Cardiac fibroblast (primary cell): ENCODE data around the gene ARHGEF33.

Experiments used
- DNase-seq, 2 donors: peaks; one replicate each; pipeline versions ENCODE4 v3.0.0 to v3.0.0-alpha.2; 2010; ENCODE audit warnings: low read depth in 2 of 2
- H3K4me3 ChIP-seq, 2 donors: replicated peaks in 1 of 2; 1 replicate in 1 of 2; 2 replicates in 1 of 2; pipeline ENCODE4 v1.5.1; 2011; ENCODE audit warnings: low read depth in 2 of 2, low read length in 2 of 2, mild to moderate bottlenecking in 2 of 2, moderate library complexity in 1 of 2
- CTCF ChIP-seq: IDR thresholded peaks from one replicate; pipeline ENCODE4 v1.5.1; 2011; ENCODE audit warnings: low read depth, mild to moderate bottlenecking, low read length, inconsistent platforms

Gene ARHGEF33

GRCh38 chr2:38948995-38949394 lies 59.3 kb downstream of the ARHGEF33 start:
- no peak for TF ChIP-seq CTCF
- no peak for DNase-seq
- no peak overlapping the region for H3K4me3 ChIP-seq

GRCh38 chr2:38951766-38952165 lies 62.1 kb downstream of the ARHGEF33 start:
- H3K4me3 ChIP-seq: no peak overlapping the region
- DNase-seq: no peak
- TF ChIP-seq CTCF: no peak

- no peak for TF ChIP-seq CTCF
- H3K4me3 ChIP-seq: no peak overlapping the region
- DNase-seq: no peak
Observed at GRCh38 chr2:38957972-38958371, 68.3 kb downstream of the ARHGEF33 start.

GRCh38 chr2:38959466-38959865 lies 69.8 kb downstream of the ARHGEF33 start:
- no peak for DNase-seq
- no peak for TF ChIP-seq CTCF
- peak overlapping the region in 1 of 2 donors; percentile 49 for H3K4me3 ChIP-seq

- DNase-seq: peak; percentile 85 to 90
- no peak for TF ChIP-seq CTCF
- H3K4me3 ChIP-seq: peak overlapping the region; percentile 34 to 49
Observed at GRCh38 chr2:38959938-38960608, 70.4 kb downstream of the ARHGEF33 start.

GRCh38 chr2:38960609-38961320 lies 71.1 kb downstream of the ARHGEF33 start:
- no peak for TF ChIP-seq CTCF
- no peak for DNase-seq
- H3K4me3 ChIP-seq: peak overlapping the region; percentile 27 to 43
